GM12875 (cell line): ENCODE data around the gene PRKN.

Source experiments
- H3K4me3 ChIP-seq: one replicate; pipeline ENCODE4 v1.5.1; 2011; ENCODE audit warnings: low read depth, low read length, control low read depth
- CTCF ChIP-seq: IDR thresholded peaks from 2 replicates; pipeline ENCODE4 v1.5.1; 2011; ENCODE audit warnings: low read depth, mild to moderate bottlenecking, control low read depth, inconsistent platforms, low read length, moderate library complexity, borderline replicate concordance; ENCODE audit not compliant: insufficient read depth

The PRKN gene

GRCh38 chr6:161436106-161436876, 1291.3 kb downstream of the PRKN start:
- no peak for TF ChIP-seq CTCF
- H3K4me3 ChIP-seq = no peak overlapping the region

GRCh38 chr6:161435748-161436070, 1291.9 kb downstream of the PRKN start:
- no peak for TF ChIP-seq CTCF
- H3K4me3 ChIP-seq = no peak overlapping the region

GRCh38 chr6:161434921-161435747, 1292.4 kb downstream of the PRKN start:
- no peak for TF ChIP-seq CTCF
- no peak overlapping the region for H3K4me3 ChIP-seq

GRCh38 chr6:161434350-161434749, 1293.2 kb downstream of the PRKN start:
- no peak for TF ChIP-seq CTCF

GRCh38 chr6:161432546-161432945, 1295.0 kb downstream of the PRKN start:
- H3K4me3 ChIP-seq = no peak overlapping the region
- TF ChIP-seq CTCF = no peak

More at GRCh38 chr6:161434350-161434749, 1293.2 kb downstream of the PRKN start:
- no peak overlapping the region for H3K4me3 ChIP-seq

GRCh38 chr6:161429921-161430490, 1297.6 kb downstream of the PRKN start:
- peak; percentile 25; the same call in 1 of the 2 replicates for TF ChIP-seq CTCF
- H3K4me3 ChIP-seq = no peak overlapping the region
